Measurements from ENCODE around the gene PAQR8.
"Not testable (repeated sequence)": the region's sequence is repeated elsewhere in the genome, so short reads cannot be mapped to it uniquely, and the experiment has no call there.

PAQR8 gene

DNA sequence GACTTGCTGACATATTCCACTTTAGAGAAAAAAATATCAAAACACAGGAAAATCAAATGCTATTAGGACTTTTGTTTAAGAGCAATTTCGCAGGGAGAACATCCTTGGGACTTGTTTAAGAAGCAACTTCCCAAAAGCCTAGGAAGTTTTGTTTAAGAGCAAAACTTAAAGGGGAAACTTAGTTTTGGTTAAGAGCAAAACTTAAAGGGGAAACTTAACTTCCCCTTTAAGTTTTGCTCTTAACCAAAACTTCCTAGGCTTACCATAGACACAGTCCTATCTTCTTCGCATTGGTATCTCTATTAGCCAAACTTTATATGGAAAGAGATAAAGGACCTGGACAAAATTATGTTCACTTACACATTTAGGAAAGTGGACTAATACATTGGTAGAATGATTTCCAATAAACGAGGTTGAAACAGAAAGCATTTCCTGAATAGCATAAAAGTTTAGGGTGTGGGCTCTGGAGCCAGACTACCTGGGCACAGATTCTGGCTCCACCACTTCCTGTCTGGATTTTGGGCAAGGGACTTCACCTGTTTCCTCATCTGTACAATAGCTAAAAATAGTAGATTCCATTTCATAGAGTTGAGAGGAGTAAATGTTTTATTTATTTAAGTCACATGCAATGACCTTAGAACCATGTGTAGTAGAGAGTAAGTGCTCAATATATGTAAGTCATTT is 15.7 kb downstream of the PAQR8 start:
- DNase-seq = no peak

DNA sequence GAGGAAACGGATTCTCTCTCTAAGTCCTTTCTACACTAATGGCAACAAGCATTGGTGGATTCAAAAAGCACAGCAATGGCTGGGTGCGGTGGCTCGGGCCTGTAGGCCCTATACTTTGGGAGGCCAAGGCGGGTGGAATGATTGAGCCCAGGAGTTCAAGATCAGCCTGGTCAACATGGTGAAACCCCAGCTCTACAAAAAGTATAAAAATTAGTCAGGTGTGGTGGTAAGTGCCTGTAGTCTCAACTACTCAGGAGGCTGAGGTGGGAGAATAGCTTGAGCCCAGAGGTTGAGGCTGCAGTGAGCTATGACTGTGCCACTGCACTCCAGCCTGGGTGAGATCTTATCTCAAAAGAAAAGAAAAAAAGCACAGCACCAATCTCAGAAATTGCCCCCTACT is 19.3 kb downstream of the PAQR8 start:
- DNase-seq = no peak

DNA sequence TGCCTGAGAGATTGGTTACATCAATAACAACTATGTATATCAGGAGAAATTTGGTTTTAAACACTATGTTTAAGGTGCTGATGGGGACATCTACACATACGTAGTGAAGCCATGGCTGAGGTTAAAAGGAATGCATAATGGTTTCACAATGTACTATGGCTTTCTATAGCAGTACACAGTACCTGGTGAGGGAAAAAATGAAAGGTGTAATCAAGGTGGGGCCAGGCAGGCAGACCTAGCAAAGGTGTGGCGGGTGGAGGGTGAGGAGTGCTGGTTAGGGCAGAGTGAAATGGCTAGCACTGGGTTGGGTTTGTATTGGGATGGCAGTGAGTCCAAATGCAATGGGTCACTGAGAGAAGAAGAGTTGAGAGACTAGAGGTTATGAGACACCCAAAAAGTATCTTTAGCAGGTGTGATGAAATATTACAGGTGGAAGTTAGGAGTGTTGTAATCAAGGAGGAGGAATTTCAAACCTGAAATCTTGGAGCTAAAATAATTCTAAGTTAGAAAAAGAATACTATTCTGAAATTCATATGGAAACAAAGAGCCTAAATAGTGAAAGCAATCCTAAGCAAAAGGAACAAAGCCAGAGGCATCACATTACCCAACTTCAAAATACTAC is 22.3 kb downstream of the PAQR8 start:
- DNase-seq = no peak

DNA sequence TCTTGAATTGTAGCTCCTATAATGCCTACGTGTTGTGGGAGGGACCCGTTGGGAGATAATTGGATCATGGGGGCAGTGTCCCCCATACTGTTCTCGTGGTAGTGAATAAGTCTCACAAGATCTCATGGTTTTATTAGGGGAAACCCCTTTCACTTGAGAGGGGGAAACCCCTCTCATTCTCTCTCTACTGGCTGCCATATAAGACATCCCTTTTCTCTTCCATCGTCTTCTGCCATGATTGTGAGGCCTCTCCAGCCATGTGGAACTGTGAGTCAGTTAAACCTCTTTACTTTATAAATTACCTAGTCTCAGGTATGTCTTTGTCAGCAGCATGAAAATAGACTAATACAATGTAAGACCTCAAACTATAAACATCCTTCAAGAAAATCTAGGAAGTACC is 23.1 kb downstream of the PAQR8 start:
- no peak for DNase-seq

DNA sequence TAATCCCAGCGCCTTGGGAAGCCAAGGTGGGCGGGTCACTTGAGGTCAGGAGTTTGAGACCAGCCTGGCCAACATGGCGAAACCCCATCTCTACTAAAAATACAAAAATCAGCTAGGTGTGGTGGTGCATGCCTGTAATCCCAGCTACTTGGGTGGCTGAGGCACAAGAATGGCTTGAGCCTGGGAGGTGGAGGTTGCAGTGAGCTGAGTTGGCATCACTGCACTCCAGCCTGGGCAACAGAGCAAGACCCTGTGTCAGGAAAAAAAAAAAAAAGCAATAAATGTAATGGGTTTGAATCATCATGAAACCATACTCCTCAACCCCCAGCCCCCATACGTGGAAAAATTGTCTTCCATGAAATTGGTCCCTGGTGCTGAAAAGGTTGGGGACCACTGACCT is 26.2 kb downstream of the PAQR8 start:
- not testable (repeated sequence) for DNase-seq

DNA sequence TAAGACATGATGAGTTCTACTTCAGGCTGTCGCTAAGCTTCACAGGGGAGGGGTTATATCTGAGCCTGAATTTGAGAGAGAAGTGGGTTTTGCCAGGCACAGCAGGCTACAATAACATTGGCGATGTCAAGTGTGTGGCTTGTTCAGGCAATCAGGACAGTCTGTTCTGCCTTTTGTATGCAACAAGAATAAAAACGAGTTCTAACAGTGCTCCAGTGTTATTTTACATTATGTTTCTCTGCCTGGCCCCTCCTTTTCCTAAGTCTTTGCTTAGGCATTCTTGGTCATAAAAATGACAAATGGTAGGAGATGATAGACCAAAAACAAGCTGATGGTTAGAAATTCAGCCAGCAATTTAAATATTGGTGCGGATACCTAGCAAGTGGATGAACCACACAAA is 26.8 kb downstream of the PAQR8 start:
- DNase-seq = no peak

DNA sequence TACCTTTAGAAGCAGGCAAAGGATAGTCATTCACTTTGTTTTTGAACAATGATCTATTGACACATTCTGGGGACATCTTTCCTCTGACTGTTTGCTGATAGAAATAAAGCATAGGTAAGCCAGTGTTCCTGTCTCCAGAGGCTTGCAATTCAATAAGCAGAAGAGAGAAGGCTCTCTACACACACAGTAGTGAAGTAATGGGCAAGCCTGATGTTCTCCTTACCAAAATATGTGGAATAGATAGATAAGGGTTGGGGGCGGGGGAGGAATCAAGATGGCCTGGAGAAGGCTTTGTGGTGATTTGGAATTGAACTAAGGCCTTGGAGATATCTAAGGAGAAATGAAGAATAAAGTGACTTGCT is 27.3 kb downstream of the PAQR8 start:
- no peak for DNase-seq

DNA sequence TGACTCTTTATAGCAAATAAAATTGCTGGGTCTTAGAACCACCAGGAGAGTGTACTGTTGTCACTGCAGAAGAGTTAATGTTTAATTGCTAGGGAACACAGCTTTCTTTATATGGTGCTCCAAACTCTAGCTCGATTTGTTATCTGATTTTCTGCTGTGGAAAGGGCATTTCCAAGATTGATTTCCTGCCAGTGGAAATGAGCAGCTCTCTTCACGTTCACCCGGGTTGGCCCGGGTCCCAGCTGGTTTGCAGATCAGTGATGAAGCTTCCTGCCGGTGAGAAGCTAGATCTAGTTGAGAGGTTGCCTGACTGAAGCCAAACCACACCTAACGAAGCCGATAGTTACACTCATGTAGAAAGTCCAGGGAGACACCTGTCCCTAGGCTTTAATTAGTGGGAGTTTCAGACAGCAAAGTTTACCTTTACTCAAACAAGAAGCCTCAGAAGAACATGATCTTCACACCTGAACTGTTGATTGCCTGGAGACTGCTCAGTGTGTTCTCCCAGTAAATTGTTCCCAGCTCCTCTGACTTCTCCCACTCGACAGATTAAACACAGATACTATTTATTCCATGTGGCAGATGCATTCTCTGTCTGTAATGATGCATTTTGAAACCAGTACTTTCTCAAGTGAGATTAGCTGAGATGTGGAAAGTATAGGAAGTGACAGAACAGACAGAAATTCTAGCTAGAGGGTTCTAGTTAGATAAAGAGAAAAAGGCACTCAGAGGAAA is 27.8 kb downstream of the PAQR8 start:
- DNase-seq = peak; percentile 61

DNA sequence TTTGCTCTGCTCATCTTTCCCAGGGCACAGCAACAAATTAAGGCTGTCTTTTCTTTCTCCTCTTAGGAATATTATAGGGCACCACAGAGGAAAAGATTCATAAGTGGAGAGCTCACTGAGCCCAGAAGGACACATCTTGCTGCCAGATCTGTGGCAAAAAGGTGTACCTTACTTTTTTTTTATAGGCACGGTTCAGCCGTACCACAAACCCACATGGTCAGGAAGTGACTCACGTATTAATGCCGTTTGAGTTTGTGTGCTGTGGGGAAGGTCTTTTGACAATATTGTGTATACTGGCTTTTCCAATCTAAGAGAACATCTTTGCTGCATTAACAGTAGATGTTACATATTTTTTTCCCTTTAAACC is 28.4 kb downstream of the PAQR8 start:
- no peak for DNase-seq

DNA sequence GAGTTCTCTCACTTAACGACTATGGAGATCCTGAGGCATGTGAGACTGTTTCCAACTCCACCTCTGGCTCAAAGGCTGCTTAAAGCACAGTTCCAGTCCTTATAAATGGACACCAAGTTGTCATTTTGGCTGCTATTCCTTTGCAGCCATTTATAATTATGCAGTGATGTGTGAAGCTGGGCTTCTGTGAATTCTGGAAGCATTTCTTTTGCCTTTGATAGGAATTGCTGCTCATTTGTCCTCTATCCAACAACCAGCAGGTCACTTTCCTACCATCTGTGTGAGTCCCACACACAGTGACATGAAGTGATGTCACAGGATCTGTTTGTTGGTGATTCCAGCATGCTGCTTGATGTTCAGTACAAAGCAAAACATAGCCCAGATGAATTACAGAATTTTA is 29.6 kb downstream of the PAQR8 start:
- no peak for DNase-seq

DNA sequence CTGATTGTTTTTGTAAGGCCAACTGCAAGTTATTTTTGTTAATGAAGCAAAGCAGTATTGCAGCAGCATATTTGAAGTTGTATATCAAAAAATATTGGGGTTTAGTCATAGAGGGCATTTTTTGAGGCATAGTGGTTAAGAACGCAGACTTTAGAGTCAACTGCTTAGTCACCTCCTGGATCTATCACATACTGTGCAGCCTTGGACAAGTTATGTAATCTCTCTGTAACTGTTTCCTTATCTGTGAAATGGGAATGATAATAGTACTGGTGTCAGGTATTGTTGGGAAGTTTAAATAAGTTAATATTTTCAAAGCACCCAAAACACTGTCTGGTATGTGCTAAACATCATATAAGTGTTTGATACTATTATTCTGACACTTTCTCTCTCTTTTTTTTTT is 31.0 kb downstream of the PAQR8 start:
- DNase-seq = no peak

DNA sequence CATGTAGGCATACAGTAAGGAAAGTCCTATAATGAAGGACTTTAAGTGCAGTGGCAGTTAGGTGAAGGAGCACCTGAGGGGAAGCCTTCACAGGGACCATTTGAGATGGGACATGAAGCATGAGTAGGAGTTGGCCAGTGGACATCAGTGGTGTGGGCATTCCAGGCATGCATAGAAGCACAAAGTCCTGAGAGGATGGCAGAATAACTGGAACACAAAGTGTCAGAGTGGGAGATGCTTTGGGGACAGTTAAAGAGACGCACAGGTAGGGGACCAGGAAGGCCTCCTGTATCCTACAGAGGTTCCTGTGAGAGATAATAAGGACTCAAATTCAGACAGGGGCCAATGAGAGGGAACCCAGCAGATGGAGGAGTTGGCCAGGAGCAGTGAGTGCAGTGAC is 31.8 kb downstream of the PAQR8 start:
- DNase-seq = no peak

DNA sequence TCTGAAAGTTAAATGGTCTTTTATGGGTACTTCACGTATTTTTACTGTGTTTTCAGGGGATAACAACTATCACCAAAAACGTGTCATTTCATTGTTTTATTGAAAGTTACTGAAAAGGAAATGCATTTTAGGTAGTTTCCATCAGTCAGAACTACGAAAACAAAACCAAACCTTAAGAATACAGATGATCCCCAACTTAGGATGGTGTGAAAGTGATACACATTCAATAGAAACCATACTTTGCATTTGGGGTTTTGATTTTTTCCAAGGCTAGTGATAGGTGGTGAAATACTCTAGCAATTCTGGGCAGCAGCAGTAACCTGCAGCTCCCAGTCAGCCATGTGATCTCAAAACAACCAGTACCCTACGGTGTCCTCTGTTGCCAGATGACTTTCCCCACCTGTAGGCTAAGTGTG is 32.3 kb downstream of the PAQR8 start:
- DNase-seq = no peak

DNA sequence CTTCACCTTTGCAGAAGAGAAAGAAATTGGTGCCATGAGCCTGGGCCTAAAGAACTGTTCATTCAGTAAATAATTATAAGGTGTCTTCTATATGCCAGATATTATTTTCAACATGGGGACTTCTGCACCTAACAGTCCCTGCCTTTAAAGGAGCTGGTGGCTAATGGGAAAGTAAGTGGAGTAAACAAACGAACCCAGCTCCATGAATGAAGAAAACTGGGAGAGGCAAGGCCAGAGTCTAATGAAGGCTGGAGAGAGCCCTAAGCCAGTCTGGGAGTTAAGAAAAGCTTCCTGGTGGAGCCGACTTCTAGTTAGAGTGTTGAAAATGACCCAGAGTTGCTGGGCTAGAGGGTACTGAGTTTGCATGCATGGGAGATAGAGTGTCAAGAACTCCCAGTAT is 34.0 kb downstream of the PAQR8 start:
- no peak for DNase-seq

DNA sequence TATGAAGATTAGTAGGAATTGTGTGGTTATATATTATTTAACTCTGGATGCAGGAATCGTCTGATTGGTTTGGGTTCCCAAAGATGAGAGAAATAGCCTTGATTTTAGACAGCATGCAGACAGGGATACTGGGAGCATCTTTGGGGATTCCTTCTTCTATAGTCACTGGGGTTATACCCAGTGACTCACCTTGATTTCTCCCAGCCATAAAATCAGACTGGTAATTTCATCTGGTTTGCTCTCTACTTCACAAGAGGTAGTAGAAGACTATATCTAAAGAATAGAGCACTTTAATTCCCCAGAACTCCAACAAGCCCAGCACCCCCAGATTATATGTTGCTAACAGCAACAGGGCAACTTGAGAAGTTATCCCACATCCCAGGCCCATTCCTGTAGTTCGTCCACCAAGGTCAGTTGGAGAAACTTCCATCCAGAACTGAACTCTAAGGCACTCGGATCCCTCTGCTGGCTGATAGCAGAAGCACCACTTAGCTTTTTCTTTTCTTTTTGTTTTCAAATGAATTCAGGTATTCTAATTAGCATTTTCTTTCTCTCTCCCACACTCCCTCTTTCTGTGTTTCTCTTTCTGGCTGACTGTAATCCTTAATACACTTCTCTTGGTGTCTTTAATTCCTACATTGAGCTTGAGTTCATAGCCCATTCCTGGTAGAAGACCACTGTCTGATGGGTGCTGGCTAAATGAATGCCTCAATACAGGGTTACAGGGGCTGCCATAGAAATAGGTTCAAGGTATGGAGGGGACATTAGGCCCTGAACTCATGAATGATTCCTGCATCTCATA is 37.8 kb downstream of the PAQR8 start:
- DNase-seq = peak; percentile 51

DNA sequence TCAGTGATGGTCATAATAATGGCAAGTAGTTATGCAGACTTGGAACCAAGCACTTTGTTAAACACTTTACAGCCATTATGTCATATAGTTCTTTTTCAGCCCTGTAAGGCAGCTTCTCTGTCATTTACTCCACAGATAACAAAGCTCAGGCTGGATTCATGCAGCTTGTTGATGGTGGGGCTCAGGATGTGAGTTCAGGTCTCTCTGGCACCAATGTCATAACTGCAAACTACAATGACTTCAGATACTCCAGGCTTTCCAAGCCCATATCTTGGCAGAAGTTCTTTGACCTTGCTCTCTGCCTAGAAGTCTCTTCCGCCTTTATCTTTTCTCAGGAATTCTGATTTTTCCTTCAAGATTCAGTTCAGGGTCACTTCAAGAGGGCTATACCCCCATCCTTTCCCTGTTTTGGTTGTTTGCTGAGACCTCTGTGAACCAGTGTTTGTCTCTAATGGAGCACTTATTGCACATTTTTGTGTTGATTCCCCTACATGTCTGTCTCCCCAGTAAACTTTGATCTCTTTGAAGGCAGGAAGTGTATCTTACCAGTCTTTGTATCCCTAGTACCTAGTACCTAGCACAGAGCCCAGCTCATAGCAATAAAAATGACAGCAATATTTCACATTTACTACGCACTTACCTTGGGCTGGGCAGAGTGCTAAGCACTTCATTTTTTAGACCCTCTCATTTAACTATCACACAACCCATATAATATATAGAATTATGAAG is 38.5 kb downstream of the PAQR8 start:
- DNase-seq = no peak

DNA sequence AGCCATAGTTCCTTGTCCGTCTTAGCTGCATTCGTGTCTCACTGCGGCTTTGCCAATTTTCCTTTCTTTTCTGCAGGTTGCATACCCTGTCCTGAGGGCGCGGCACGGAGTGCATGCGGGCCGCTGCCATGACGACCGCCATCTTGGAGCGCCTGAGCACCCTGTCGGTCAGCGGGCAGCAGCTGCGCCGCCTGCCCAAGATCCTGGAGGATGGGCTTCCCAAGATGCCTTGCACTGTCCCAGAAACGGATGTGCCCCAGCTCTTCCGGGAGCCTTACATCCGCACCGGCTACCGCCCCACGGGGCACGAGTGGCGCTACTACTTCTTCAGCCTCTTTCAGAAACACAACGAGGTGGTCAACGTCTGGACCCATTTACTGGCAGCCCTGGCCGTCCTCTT is 41.1 kb downstream of the PAQR8 start:
- no peak for DNase-seq

DNA sequence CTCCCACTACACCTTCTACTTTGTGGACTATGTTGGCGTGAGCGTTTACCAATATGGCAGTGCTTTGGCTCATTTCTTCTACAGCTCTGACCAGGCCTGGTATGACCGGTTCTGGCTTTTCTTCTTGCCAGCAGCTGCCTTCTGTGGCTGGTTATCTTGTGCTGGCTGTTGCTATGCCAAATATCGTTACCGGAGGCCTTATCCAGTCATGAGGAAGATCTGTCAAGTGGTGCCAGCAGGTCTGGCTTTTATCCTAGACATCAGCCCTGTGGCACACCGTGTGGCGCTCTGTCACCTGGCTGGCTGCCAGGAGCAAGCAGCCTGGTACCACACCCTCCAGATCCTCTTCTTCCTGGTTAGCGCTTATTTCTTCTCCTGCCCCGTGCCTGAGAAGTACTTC is 41.7 kb downstream of the PAQR8 start:
- DNase-seq = no peak

DNA sequence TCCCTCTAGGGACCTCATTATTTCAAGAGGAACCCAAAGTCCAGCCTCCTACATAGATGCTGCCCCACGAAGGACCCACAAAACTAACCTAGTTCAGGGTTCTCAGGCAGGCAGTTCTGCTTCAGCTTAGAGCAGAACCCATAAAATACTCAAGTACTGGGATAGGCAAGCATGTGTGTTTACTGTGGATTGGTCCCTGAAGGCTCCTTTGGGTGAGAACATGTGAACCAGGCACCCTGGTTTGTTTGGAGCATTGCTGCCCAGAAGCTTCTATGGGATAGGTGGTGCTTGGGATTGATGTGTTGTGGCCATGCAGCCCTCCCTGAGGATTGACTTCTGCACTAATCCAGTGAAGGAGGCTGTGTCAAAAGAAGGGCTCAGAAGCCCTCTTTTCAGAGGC is 43.3 kb downstream of the PAQR8 start:
- no peak for DNase-seq

DNA sequence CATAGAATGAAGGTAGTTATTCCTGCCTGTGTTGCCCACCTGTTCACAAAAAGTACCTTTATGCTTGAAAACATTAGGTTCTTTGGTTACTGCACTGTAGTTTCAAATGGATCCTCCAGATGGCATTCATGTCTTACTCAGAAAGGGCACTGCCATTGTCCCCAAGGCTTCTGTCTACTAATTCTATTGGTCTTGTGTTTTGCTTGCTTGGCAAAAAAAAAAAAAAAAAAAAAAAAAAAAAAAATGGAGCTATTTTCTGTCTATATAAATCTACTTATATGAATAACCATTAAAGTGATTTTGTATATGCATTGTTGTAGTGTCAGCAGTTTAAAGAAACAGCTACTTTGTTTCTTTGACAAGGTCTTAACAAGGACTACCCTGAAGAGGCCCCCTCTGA is 45.5 kb downstream of the PAQR8 start:
- no peak for DNase-seq

DNA sequence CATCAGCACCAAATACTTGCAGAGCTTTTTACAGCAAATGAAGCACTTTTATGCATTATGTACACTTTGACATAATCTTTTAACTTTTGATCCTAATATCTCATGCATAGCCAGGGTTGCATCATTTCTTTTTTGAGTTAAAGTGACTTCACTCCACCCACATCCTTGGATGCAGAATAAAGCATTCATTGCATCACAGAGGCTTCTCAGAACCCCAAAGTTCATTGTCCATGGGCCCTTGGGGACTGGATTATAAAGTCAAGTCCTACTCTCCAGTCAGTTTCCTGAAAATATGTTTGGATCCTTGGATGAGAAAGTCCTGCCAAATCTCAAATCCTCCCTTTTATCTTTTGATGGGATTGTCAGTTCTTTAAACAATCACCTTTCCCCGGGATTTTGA is 47.5 kb downstream of the PAQR8 start:
- DNase-seq = no peak

DNA sequence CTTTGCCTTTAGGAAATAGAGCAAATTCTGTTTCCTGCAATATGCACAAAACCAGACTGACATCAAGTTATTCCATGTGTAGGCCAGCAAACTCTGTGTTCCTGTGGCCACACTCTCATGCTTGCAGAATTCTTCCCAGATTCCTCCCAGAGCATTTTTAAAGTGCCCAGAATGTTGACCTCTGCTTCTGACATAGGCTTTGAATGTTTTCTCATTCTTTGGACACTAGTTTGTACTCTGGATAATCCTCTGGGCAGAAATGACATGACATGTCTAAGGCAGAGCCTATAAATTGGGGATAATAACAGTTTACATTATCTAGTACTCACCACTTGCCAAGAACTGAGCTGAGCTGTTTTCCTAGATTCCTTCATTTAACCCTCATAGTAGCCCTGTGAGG is 49.0 kb downstream of the PAQR8 start:
- DNase-seq = no peak

DNA sequence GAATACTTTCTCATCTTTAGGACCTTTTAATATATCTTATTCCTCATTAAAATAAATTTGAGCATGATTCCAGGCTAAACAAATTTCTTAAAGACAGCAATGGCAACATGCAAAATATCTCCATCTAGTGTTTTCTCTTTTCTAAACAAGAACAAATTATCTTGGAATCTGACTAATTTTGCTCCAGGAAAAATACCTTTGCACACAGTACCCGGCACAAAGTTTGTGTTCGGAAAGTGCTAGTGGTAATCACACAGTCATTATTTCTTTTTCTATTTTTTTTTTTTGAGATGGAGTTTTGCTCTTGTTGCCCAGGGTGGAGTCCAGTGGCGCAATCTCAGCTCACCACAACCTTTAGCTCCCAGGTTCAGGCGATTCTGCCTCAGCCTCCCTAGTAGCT is 50.0 kb downstream of the PAQR8 start:
- DNase-seq = no peak

All from stimulated activated CD8-positive, alpha-beta memory T cell treated with anti-CD3 and anti-CD28 coated beads, Interleukin-4, amount 100 ng/mL, for 48 hours (primary cell).